ENCODE results near the gene MSRB1. TPM values are rescaled to one million over a fixed set of nuclear protein-coding genes. Genes with fewer than 3 reads are reported as not detected.

MSRB1 gene
- total RNA-seq, 4 donors from 2014 or later, result 9.6 to 64.0 (median 17.1) TPM

DNA sequence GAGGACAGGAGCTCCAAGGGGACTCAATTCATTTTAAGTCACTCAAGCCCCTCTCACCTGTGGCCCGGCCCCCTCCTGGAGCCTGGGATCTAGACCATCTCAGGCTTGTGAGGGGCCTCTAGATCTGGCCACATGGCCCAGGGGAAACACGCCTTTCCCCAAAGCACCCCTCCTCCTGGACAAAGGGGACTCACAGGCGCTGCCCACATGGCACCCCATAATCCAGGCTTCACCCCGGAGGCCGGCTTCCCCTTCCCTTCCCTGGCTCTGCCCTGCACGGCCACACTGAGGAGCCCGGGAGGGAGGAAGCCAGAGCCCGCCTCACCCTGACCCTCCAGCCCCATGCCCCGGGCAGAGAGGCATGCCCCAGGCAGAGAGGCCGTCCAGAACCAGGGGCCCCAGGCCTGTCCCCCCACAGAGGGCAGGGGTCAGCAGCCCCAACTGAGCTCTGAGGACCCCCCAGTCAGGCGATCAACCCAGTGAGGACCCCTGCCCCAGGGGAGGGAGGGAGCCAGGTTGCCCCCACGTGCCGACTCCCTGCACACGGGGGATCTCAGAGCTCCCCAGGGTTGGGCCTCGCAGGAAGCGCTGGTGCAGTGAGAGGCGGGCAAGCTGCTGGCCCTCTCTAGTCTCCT lies 35.7 kb downstream of the MSRB1 start:
- TF ChIP-seq, protein P1, sequence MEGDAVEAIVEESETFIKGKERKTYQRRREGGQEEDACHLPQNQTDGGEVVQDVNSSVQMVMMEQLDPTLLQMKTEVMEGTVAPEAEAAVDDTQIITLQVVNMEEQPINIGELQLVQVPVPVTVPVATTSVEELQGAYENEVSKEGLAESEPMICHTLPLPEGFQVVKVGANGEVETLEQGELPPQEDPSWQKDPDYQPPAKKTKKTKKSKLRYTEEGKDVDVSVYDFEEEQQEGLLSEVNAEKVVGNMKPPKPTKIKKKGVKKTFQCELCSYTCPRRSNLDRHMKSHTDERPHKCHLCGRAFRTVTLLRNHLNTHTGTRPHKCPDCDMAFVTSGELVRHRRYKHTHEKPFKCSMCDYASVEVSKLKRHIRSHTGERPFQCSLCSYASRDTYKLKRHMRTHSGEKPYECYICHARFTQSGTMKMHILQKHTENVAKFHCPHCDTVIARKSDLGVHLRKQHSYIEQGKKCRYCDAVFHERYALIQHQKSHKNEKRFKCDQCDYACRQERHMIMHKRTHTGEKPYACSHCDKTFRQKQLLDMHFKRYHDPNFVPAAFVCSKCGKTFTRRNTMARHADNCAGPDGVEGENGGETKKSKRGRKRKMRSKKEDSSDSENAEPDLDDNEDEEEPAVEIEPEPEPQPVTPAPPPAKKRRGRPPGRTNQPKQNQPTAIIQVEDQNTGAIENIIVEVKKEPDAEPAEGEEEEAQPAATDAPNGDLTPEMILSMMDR (IDR thresholded peaks at IDR 0.05), result no peak
- DNase-seq (ENCODE audit: low spot score) (no peak), ATAC-seq (ENCODE audit: low FRiP score) (no peak)

DNA sequence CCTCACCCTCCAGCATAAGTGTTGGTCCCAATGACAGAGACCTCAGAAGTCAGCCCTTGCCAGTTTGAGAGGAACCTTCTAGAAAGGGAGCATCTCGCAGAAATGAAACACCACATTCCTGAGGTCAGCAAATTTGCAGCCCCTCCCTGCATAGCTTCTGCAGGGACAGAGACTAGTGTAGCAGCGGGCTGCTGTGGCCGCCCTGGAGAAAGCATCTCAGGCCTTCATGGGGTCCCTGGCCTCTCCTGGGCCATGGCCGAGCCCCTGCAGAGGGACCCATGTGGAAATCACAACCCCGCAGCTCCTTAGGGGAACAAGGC lies 36.2 kb downstream of the MSRB1 start:
- no peak for ATAC-seq (ENCODE audit: low FRiP score)
- DNase-seq (ENCODE audit: low spot score), result no peak
- TF ChIP-seq, protein P1 (IDR thresholded peaks at IDR 0.05), result no peak

DNA sequence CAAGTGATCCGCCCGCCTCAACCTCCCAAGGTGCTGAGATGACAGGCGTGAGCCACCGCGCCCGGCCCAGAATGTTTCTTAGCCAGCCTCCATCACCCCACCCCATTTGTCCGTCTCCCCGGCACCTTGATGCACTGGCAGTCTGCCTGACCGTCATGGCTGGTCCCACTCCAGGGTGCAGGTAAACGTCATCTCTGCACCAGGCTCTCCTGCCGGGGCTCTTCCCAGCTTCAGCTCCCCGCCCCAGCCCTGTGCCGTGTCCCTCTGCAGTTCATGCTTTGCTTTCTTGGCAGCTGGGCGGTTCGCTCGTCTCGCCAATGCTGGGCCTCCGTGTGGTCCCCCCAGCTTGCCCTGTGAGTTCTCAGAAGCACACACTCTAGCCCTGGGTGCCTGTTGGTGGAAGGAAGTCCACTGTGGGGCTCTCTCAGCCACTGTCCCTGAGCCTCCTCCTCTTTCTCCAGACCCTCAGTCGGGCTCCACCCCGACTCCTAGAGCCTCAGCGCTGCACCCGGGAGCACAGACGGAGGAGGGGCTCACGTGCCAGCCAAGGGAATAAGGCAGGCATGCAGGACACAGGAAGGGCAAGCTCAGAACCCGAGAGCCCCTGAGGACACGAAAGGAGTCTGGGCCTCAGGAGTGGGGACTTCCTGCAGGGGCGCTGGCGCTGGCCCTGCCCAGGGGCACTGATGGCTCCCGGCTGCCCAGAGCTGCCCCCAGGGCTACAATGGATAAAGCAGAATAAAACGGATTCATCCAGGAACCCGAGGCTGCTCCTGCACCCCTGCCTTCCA lies 36.7 kb downstream of the MSRB1 start:
- DNase-seq (ENCODE audit: low spot score) (no peak), ATAC-seq (ENCODE audit: low FRiP score) (no peak)
- TF ChIP-seq, protein P1 (IDR thresholded peaks at IDR 0.05), result no peak

DNA sequence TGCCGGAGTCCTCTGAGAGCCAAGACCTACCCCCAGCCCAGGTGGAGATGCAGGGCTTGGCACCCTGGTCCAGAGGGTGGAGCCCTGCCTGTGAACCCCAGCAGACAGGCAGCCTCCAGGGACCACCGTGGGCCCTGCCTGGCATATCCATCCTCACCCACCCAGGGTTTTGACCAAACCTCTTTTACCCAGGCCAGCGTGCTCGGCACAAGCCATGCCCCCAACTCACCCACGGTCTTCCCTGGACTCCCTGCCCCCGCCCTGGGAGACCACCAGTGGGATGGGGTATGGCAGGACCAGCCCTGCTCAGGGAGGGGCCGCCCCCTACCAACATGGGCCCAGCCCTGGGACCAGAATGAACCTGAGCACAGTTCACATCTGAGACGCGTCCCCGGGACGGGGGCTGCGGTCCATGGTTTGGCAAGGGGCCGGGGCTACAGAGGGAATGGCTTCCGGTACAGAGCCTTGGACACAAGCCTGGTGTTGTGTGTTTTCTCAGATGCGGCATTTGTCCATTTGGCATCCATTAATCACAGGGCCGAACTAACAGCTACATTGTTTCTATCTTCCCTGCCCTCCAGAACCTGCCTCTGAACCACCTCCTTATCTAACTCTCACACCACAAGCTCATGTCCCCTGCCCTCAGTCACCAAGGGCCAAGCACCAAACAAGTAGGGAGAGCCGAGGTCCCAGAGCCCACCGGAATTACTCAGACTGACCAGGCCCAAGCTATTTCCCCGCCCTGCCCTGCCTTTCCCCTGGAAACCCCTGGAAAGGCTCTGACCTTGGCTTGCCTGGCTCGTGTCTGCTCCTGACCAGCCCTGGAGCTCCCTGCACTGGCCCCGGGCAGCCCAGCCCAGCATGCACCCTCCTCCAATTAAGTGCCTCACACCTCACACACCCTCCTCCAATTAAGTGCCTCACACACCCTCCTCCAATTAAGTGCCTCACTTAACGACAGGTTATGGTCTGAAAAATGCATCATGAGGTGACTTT lies 38.9 kb downstream of the MSRB1 start:
- ATAC-seq (ENCODE audit: low FRiP score), result no peak
- DNase-seq (ENCODE audit: low spot score), result no peak
- TF ChIP-seq, protein P1 (IDR thresholded peaks at IDR 0.05), result no peak

DNA sequence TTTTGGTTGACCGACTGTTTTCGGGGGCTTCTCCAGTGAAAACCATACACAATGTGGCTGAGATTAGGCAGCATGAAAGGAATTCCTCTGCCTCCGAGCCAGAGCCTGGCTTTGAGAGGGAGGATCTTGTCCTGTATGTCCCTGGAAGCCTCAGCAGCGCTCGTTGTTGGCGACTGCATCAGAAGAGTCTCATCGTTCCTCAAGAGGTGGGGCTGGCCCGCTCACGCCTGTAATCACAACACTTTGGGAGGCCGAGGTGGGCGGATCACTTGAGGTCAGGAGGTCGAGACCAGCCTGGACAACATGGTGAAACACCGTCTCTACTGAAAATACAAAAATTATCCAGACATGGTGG lies 39.8 kb downstream of the MSRB1 start:
- TF ChIP-seq, protein P1 (IDR thresholded peaks at IDR 0.05), result no peak
- DNase-seq (ENCODE audit: low spot score) (no peak), ATAC-seq (ENCODE audit: low FRiP score) (no peak)

DNA sequence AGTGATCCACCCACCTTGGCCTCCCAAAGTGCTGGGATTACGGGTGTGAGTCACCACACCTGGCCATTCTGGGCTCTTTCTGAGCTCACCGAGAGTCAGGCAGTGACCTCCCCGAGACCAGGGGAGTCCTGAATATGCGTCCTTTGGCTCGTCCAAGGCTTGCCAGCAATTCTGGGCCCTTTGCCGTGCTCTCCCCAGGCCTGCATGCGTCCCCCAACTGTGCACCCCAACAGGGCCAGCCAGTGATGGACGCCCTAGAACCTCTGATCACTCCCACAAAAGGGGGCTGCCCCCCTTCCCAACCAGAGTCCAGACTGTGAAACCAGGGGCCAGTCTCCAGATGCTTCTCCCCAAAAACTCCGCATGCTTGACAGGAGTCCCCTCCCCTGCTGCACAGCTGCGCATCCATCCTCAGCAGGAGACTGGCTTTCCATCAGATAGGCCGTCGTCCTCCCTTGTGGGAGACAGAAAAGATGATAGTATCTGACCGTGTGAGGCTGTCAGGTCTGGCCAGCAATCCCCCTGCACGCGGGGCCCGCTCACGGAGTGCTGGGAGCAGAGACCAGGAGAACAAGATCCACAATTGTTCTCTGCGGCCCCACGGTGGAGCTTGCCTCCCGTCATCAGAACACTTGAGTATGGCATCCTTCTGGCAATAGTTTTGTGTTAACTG lies 40.3 kb downstream of the MSRB1 start:
- TF ChIP-seq, protein P1 (IDR thresholded peaks at IDR 0.05), result no peak
- ATAC-seq (ENCODE audit: low FRiP score) (no peak), DNase-seq (ENCODE audit: low spot score) (no peak)
